Stimulated activated CD4-positive, alpha-beta T cell treated with anti-CD3 and anti-CD28 coated beads, TNF-alpha, amount 100 ng/mL, for 48 hours (primary cell): Measurements from ENCODE around the gene MESD.

ENCODE experiments used
- DNase-seq, 3 donors: peaks; one replicate each; pipeline ENCODE4 v3.0.0-alpha.2; 2020; ENCODE audit warnings: low read depth in 3 of 3

Gene MESD

DNA sequence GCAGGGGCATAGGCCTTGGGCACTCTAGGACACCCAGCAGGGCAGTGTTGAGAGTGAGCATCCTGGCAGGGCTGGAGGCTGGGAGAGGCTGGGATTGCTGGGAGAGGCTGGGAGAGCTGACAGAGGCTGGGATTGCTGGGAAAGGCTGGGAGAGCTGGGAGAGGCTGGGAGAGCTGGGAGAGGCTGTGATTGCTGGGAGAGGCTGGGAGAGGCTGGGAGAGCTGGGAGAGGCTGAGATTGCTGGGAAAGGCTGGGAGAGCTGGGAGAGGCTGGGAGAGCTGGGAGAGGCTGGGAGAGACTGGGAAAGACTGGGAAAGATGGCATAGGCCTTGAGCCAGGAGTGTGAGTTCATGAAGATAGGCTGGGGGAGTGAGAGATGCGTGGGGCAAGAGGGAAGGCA lies 77.8 kb downstream of the MESD start:
- DNase-seq, result no peak

DNA sequence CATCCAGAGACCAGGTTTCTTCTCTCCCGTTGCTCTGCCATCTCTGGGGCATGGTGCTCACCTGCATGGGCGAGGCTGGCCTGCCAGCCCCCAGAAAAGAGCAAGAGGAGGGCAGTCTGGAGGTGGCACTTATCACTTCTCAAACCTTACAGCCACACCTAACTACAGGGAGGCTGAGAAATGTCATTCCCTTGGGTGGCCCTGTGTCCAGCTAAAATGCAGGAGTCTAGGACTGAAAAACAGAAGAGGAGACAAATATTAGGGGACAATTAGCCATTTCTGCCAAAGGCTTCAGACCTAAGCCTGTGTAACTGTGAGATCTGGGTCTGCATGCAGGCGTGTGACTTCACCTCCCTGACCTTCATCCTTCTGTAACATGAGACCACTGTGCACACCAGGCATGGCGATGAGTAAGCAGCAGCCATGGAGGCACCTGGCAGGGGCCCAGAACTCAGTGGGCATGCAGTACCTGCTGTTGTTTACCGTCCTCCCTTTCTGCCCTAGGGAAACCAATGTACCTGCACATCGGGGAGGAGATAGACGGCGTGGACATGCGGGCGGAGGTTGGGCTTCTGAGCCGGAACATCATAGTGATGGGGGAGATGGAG lies 83.4 kb downstream of the MESD start:
- DNase-seq, result no peak

- DNase-seq, result no peak
Observed at GRCh38 chr15:80904998-80905397, 84.6 kb downstream of the MESD start.

DNA sequence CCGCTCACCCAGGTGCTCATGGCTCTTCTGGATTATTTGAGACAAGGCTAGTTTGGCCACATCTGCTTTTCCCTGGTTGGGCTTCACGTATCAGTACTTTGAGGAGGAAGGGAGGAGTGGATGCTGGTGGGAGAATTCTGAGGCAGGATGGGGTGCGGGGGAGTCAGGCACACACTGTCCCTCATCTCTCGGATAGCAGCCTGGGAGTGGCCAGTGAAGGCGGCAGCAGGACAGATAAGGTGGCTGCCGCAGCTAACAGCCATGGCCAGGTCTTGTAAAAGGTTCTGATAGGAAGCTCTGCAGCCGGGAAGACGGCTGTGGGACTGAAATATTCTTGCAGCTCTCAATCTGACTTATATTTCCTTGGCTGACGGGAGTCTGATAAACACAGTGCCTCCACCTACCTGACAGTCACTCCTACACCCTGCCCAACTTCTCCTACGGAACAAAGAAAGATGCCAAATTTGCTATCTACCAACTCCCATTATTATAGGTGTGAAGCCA lies 87.3 kb downstream of the MESD start:
- DNase-seq, result no peak

DNA sequence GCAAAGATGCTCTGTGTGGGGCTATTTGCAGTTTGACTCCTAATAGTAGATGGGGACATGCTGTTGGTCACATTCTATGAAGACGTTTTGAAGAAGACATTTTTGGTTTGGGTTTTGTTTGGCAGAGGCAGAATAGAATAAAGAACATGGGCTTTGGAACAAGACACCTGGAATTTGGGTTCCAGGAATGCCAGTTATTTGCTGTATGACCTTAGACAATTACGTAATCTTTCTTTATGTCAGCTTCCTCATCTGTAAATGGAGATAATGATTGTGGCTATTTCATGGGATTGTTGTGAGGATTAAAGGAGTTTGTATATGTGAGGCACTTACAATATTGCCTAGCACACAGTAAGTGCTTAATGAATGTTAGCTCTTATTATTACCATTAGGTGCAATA lies 91.6 kb downstream of the MESD start:
- DNase-seq, result no peak
